GM12878 (cell line): ENCODE results near the gene IQGAP1. TPM values are rescaled to one million over a fixed set of nuclear protein-coding genes. Genes with fewer than 3 reads are reported as not detected.

Experiments
- ATAC-seq: fragments of 200-7000 bp; cut with Tn5 transposase; 3 replicates; pipeline ENCODE4 v1.9.1; 2020; ENCODE audit warnings: mild to moderate bottlenecking, moderate library complexity
- BruUV-seq: library from RNA; stranded (reverse); fragments of 400-500 nt; replicated peaks from 2 replicates; lab custom pipeline; 2021; lab: Mats Ljungman, UMichigan
- CTCF ChIA-PET: fragments of 300-600 bp; sonication (Branson Sonifier 250); formaldehyde crosslinking; extraction: SDS; loops from one replicate; lab custom pipeline; 2021; ENCODE audit warnings: inconsistent platforms; lab: Yijun Ruan, JAX
- POLR2A ChIA-PET: fragments of 350-600 bp; formaldehyde crosslinking; extraction: SDS; loops from one replicate; lab custom pipeline; 2021; ENCODE audit warnings: inconsistent platforms; lab: Charles Lee
- RAD21 ChIA-PET: fragments of 300-600 bp; sonication (Branson Sonifier 250); formaldehyde crosslinking; loops from one replicate; lab custom pipeline; 2023; ENCODE audit warnings: antibody characterized with exemption; ENCODE audit not compliant: unreplicated experiment; lab: Charles Lee
- SMC1A ChIA-PET: fragments of 300-600 bp; sonication (Branson Sonifier 250); formaldehyde crosslinking; loops from one replicate; lab custom pipeline; 2023; ENCODE audit not compliant: unreplicated experiment, uncharacterized antibody; lab: Charles Lee
- DNase-seq: peaks from one replicate; pipeline ENCODE4 v3.0.0-alpha.2; 2011; ENCODE audit warnings: low read depth, low spot score
- FAIRE-seq: peaks from 3 replicates; lab custom pipeline; 2011; peaks lifted over from hg19 to GRCh38; lab: Jason Lieb, UNC
- H2AFZ ChIP-seq: 2 replicates; pipeline ENCODE4 v1.6.0; 2011; ENCODE audit warnings: low read depth, low read length, control low read depth; ENCODE audit not compliant: control insufficient read depth
- H3K27ac ChIP-seq: 2 replicates; pipeline ENCODE4 v1.5.1; 2011; ENCODE audit warnings: control low read depth; ENCODE audit not compliant: control insufficient read depth, insufficient read depth
- H3K27me3 ChIP-seq, 2 experiments: replicated peaks in 1 of 2; 2 replicates each; pipeline versions ENCODE4 v1.6.0 to v1.6.1; 2011; ENCODE audit warnings: low read length in 1 of 2; ENCODE audit not compliant: control insufficient read depth in 2 of 2, insufficient read depth in 2 of 2
- H3K36me3 ChIP-seq, 2 experiments: 2 replicates each; pipeline ENCODE4 v1.5.1; 2011; ENCODE audit warnings: low read length in 1 of 2; ENCODE audit not compliant: control insufficient read depth in 2 of 2, insufficient read depth in 2 of 2
- H3K4me1 ChIP-seq: 2 replicates; pipeline ENCODE4 v1.6.1; 2011; ENCODE audit warnings: mild to moderate bottlenecking, low read length, moderate library complexity, mixed read lengths; ENCODE audit not compliant: control insufficient read depth, insufficient read depth
- H3K4me2 ChIP-seq: 2 replicates; pipeline ENCODE4 v1.6.0; 2011; ENCODE audit warnings: control low read depth; ENCODE audit not compliant: control insufficient read depth, insufficient read depth
- H3K4me3 ChIP-seq: fragments of 200-600 bp; sonication (generic); 2 replicates; pipeline ENCODE4 v1.5.1; 2016
- H3K79me2 ChIP-seq: 2 replicates; pipeline ENCODE4 v1.6.0; 2011; ENCODE audit warnings: low read length; ENCODE audit not compliant: control insufficient read depth, insufficient read depth
- H3K9ac ChIP-seq: 2 replicates; pipeline ENCODE4 v1.8.0; 2011; ENCODE audit warnings: low read length, control low read depth, mixed read lengths; ENCODE audit not compliant: control insufficient read depth, insufficient read depth
- H3K9me3 ChIP-seq: replicated peaks from 3 replicates; pipeline ENCODE4 v1.5.1; 2011; ENCODE audit warnings: mild to moderate bottlenecking, low read length; ENCODE audit not compliant: control insufficient read depth, insufficient read depth
- H4K20me1 ChIP-seq: 2 replicates; pipeline ENCODE4 v1.6.0; 2011; ENCODE audit not compliant: control insufficient read depth, insufficient read depth
- CREB1 ChIP-seq: IDR thresholded peaks from 2 replicates; pipeline ENCODE4 v1.6.1; 2012; ENCODE audit warnings: low read depth, mild to moderate bottlenecking, inconsistent platforms
- NR2C1 ChIP-seq: fragments of 450-650 bp; IDR thresholded peaks from 2 replicates; pipeline ENCODE4 v1.6.1; 2017; ENCODE audit warnings: antibody characterized with exemption, mild to moderate bottlenecking, moderate library complexity
- RELA ChIP-seq: fragments of 450-650 bp; IDR thresholded peaks from 2 replicates; pipeline ENCODE4 v1.8.0; 2014; ENCODE audit warnings: borderline replicate concordance; ENCODE audit not compliant: partially characterized antibody
- RFX5 ChIP-seq: IDR thresholded peaks from 2 replicates; pipeline ENCODE4 v1.6.1; 2011; ENCODE audit warnings: low read depth, low read length, improper control_type of control experiment
- SIN3A ChIP-seq: IDR thresholded peaks from 2 replicates; pipeline ENCODE4 v1.6.1; 2012; ENCODE audit warnings: low read depth, low read length, improper control_type of control experiment
- TARDBP ChIP-seq: IDR thresholded peaks from 2 replicates; pipeline ENCODE4 v1.6.1; 2016; ENCODE audit warnings: borderline replicate concordance
- WGBS: methylation state at CpG from one replicate; pipeline ENCODE4 v1.1.6; 2016; ENCODE audit warnings: low lambda C conversion rate; ENCODE audit not compliant: insufficient replicate concordance, insufficient coverage; ENCODE audit errors: missing lambda C conversion rate; 5-methylcytosine and 5-hydroxymethylcytosine counted together
- in situ Hi-C: fragments of 300-500 bp; cut with MboI; formaldehyde crosslinking; loops from 9 replicates; pipeline ENCODE4 v1.14.3; 2018; ENCODE audit warnings: mixed read lengths
- intact Hi-C: fragments of 100-400 bp; cut with micrococcal nuclease; formaldehyde crosslinking; loops from one replicate; pipeline ENCODE4 v1.14.2; 2022; ENCODE audit not compliant: unreplicated experiment
- polyA plus RNA-seq, 11 experiments: library from polyadenylated mRNA; depleted of rRNA in 4 of 11; unstranded in 6 of 11; stranded (reverse) in 5 of 11; fragments of >200 nt; fragmentation: Nextera tagmentation in 4 of 11; fragmentation: Illumina TruSeq in 1 of 11; extraction: Ambion mirVana in 4 of 11; extraction: Trizol in 1 of 11; gene quantifications; 1 replicate in 1 of 11; 2 replicates in 10 of 11; pipeline versions ENCODE4 v1.2.1 to v1.2.3, GENCODE V29; 2011 to 2016; ENCODE audit warnings: inconsistent platforms in 2 of 11, missing spikeins in 2 of 11, low read depth in 1 of 11
- total RNA-seq, 4 experiments: library from RNA; depleted of rRNA in 3 of 4; stranded (reverse); fragments of >200 nt in 3 of 4; fragmentation: Illumina TruSeq in 1 of 4; extraction: Trizol in 1 of 4; gene quantifications; 2 replicates each; pipeline versions ENCODE4 v1.2.1 to v1.2.3, GENCODE V29; 2013 to 2021
- TF ChIP-seq, protein P1 (sequence below): IDR thresholded peaks from 2 replicates; pipeline ENCODE4 v1.6.1; 2012; ENCODE audit warnings: low read depth, low read length, improper control_type of control experiment

IQGAP1 gene
- total and polyA plus RNA-seq, 10 of the 15 experiments (the other 5 are each of a cell fraction or from before 2014, with no cell fraction given) = 65.2 to 250 (median 112) TPM

DNA sequence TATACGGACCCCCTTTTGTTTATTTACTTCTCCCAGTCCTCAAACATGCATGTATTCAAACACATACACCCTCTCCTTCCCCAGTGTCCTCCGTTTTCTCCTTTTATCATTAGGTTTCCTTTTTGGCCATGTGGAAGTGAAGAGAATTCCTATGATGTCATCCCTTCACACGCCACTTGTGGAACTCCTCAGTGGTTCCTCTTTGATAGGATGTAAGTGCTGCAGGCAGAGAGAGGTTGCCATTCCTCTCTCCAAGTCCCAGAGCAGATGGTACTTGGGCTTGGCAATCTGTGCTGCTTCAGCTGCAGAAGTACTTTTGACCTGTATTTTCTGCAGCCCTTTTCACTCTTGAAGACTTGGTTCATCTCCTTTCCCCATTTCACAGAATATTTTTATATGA is 108.7 kb downstream of the IQGAP1 start (continued):
- TF ChIP-seq CREB1 (no peak), RFX5 (no peak), NR2C1 (no peak), TARDBP (no peak)
- TF ChIP-seq, protein P1, sequence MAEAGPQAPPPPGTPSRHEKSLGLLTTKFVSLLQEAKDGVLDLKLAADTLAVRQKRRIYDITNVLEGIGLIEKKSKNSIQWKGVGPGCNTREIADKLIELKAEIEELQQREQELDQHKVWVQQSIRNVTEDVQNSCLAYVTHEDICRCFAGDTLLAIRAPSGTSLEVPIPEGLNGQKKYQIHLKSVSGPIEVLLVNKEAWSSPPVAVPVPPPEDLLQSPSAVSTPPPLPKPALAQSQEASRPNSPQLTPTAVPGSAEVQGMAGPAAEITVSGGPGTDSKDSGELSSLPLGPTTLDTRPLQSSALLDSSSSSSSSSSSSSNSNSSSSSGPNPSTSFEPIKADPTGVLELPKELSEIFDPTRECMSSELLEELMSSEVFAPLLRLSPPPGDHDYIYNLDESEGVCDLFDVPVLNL = no peak
- TF ChIP-seq, all 136 proteins: peak for 0

DNA sequence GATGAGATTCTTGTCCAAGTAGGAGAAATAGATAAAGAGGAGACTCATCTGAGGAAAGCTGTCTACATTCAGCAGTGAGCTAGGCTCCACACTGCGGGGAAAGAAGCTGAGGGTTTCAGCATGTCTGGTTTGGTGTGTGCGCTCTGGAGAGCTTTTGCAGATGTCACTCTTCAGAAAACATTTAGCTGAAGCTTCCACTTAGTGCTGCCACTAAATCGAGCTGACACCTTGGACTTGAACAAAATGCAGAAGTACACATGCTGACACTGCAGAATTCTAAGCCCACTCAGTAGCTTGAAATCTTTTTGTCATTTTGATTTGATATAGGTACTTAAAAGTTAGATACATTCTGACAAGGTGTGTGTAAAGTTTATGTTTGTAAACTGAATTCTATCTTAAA is 109.3 kb downstream of the IQGAP1 start:
- FAIRE-seq (no peak), DNase-seq (no peak), ATAC-seq (no peak)
- Histone ChIP-seq H3K79me2 (no peaks in the 10 kb centered on the region), H3K9ac (no peak overlapping the region), H3K4me2 (no peak overlapping the region), H3K9me3 (no peaks in the 10 kb centered on the region), H3K4me1 (no peaks in the 10 kb centered on the region), H3K27ac (no peak overlapping the region), H3K27me3 (no peaks in the 10 kb centered on the region), H4K20me1 (no peaks in the 10 kb centered on the region), H3K4me3 (no peak overlapping the region), H3K36me3 (peaks cover 8 to 28% of the 10 kb centered on the region in 2 experiments), H2AFZ (no peak overlapping the region)
- intact Hi-C loops = loop anchor here (10.0 kb wide), 1 partner anchor 387 kb away; the partner anchor contains the start of gene FES
- ChIA-PET POLR2A (no interaction called here), RAD21 (no interaction called here), SMC1A (interaction anchor here (0.6 to 1.1 kb wide), 2 partner anchors 13 to 15 kb away, joined by 3 read pairs; no protein-coding TSS in a partner anchor), CTCF (interaction anchor here (1.0 to 1.4 kb wide), 2 partner anchors 23 to 106 kb away, joined by 3 read pairs; no protein-coding TSS in a partner anchor)
- BruUV-seq = no TSS peak
- TF ChIP-seq SIN3A (no peak), RELA (no peak)
- in situ Hi-C loops = no loop called here
- 83% methylated on average over 3 of the region's 3 CpGs for WGBS
